ENCODE data around the gene MEGF11.
A peak's percentile ranks its signal among the peaks of the same experiment; 100 is the strongest.

MEGF11 gene

DNA sequence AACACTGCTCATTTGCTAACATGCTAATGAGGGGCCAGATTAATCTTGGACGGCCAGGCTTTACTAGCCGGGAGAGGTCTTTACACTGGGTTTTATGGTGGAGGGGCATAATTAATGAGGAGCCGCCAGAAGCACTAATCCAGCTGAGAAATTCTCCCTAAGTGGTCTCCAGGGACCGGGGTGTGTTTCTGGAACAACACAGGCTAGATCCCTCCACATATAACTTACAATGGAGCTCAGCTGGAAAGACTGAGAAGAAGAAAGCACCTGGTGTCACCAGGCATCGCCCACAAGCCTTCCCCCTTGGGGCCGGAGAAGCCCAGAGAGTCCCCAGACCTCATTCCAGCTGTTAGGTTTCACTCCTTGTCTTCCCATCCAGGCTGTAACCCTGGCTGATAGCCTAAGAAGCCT is 127.5 kb downstream of the MEGF11 start:
- Mint-ChIP-seq H3K36me3 (no peaks in the 10 kb centered on the region), H3K9me3 (no peaks in the 10 kb centered on the region), H3K27me3 (peaks cover 61% of the 10 kb centered on the region), H3K4me3 (no peak overlapping the region), H3K4me1 (no peaks in the 10 kb centered on the region), H3K27ac (no peak overlapping the region)
- ATAC-seq = no peak

- peaks cover 49% of the 10 kb centered on the region for H3K27me3 Mint-ChIP-seq
- no peak overlapping the region for H3K27ac Mint-ChIP-seq
- H3K4me3 Mint-ChIP-seq = no peak overlapping the region
- no peak for ATAC-seq
- no peaks in the 10 kb centered on the region for H3K9me3 Mint-ChIP-seq
- no peaks in the 10 kb centered on the region for H3K36me3 Mint-ChIP-seq
- H3K4me1 Mint-ChIP-seq = no peaks in the 10 kb centered on the region
Measured at GRCh38 chr15:66124651-66125050, 128.9 kb downstream of the MEGF11 start.

DNA sequence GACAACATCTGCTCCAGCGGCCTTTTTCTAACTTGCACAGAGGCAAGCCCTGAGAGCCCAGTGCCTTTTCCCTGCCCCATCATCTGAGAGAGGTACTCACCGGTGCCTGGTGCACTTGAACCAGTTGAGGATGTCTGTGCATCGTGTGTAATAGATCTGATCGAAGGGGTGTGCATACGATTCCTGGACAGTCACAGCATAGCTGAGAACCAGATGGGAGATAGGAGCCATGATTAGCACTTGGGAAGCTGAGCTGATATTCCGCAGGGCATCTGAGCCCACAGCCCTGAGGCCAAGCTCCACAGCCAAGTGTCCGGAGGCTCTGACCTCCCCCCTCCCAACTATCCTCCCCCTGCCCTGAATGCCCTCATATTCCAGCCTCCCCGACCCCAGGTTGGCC is 129.8 kb downstream of the MEGF11 start:
- Mint-ChIP-seq H3K27ac (no peak overlapping the region), H3K4me1 (no peaks in the 10 kb centered on the region), H3K27me3 (peaks cover 50% of the 10 kb centered on the region), H3K4me3 (no peak overlapping the region), H3K36me3 (no peaks in the 10 kb centered on the region), H3K9me3 (no peaks in the 10 kb centered on the region)
- ATAC-seq = no peak

- no peak overlapping the region for H3K4me3 Mint-ChIP-seq
- H3K36me3 Mint-ChIP-seq = no peaks in the 10 kb centered on the region
- no peak for ATAC-seq
- H3K9me3 Mint-ChIP-seq = no peaks in the 10 kb centered on the region
- H3K4me1 Mint-ChIP-seq = no peaks in the 10 kb centered on the region
- peaks cover 42% of the 10 kb centered on the region for H3K27me3 Mint-ChIP-seq
- no peak overlapping the region for H3K27ac Mint-ChIP-seq
Measured at GRCh38 chr15:66120422-66120821, 133.1 kb downstream of the MEGF11 start.

DNA sequence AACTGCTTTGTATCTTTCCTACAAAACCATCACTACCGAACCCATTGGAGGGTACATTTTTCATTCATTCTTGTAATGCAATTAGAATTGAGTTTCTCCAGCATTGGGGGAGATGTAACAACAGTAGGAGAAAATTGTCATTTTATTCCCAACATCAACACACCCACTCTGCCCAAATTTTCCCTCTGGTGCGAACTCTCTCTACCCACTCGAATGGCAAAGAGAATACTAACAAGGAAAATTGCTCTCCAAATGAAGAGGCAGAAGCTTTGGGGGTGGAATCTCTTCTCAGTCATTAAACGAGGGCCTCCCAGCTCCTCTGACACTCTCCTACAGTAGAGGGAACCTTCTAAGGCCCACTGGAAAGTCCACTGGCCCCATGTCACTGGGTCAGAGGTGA is 135.7 kb downstream of the MEGF11 start:
- no peaks in the 10 kb centered on the region for H3K4me1 Mint-ChIP-seq
- ATAC-seq = no peak
- H3K36me3 Mint-ChIP-seq = no peaks in the 10 kb centered on the region
- no peak overlapping the region for H3K27ac Mint-ChIP-seq
- H3K4me3 Mint-ChIP-seq = no peak overlapping the region
- no peaks in the 10 kb centered on the region for H3K9me3 Mint-ChIP-seq
- peaks cover 37% of the 10 kb centered on the region for H3K27me3 Mint-ChIP-seq

DNA sequence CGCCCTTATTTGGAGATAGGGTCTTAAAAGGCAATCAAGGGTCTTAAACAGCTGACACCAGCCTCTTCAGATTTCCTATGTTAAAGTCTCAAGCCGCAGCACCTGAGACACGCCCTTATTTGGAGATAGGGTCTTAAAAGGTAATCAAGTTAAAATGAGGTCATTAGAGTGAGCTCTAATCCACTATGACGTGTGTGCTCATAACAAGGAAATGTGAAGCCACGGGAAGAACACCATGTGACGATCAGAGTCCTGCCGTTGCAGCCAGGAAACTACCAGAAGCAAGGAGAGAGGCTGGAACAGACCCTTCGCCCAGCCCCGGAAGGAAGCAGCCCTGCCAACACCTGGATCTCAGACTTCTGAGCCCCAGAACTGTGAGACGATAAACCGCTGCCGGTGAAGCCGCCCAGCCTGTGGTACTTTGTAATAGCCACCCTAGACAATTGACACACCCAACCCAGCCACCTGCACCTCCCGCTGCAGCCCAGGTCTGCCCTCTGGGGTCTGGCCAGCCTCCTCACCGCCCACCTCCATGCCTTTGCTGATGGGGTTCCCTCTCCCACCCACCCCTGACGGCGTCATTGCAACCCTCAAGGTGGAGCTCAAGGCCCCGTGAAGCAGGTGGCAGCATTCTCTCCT is 137.9 kb downstream of the MEGF11 start:
- ATAC-seq = no peak
- Mint-ChIP-seq H3K9me3 (no peaks in the 10 kb centered on the region), H3K27ac (no peak overlapping the region), H3K27me3 (peaks cover 46% of the 10 kb centered on the region), H3K36me3 (no peaks in the 10 kb centered on the region), H3K4me1 (peaks cover 6% of the 10 kb centered on the region), H3K4me3 (no peak overlapping the region)

DNA sequence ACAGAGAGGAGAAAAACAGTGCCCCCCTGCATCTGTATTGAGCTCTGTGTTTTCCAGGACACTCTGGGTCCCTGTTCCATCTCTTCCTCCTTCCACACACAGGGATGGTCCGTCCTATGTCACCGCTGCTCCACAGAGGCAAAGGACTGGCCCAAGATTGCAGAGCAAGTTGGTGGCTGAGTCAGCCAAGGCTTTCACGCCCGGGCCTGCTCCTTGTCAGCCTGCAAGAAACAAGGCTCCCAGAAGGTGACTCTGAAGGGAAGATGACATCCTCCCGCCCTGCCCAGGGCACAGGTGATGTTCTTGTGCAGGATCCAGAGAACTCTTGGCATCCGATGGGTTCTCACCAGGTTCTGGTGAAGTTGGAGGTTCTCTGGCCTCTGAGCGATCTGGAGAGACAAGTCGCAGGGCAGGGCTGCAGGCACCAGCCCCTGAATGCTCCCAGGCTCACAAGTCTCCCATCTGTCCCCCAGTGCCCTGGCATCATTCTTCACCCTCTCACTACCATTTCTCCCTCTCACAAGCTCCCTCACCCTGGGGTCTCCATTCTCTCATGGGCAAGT is 138.6 kb downstream of the MEGF11 start:
- Mint-ChIP-seq H3K9me3 (no peaks in the 10 kb centered on the region), H3K27me3 (peaks cover 48% of the 10 kb centered on the region), H3K4me3 (no peak overlapping the region), H3K36me3 (no peaks in the 10 kb centered on the region), H3K4me1 (peaks cover 6% of the 10 kb centered on the region), H3K27ac (no peak overlapping the region)
- ATAC-seq = no peak

DNA sequence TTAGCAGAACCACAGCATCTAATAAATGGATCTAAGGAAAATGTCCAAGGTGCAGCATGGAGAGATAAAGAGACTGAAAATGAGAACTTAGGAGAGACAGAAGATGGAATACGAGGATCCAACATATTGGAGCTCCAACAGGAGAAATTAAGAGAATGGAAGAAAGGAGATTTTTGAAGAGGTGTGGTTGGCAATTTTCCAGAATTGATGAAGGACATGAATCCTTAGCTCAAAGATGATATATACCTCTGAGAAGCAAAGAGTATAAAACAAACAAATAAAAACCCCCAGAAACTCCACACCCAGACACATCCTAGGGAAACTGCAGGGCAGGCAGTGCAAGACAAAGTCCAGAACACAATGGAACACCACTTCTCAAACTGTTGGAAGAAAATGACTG is 141.2 kb downstream of the MEGF11 start:
- Mint-ChIP-seq H3K36me3 (no peaks in the 10 kb centered on the region), H3K4me1 (peaks cover 6% of the 10 kb centered on the region), H3K9me3 (no peaks in the 10 kb centered on the region), H3K27me3 (peaks cover 56% of the 10 kb centered on the region), H3K27ac (no peak overlapping the region), H3K4me3 (no peak overlapping the region)
- ATAC-seq = no peak

DNA sequence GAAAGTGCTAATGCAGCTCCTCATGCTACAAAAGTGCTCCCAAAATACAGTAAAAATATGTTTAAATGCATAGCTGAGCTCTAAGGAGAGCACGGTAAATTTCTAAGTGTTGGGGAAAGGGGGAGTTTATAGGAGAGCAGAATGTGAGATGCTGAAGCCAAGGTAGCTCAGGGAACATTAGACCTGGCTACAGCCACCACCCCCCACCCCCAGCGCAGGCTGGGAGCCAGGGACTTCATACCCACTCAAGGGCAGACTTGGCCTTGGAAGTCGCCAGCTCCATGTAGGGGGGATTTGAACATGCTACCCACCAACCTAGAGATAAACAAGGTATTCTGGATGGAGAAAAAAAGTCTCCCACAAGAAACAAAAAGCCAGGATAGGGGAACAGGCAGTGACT is 142.2 kb downstream of the MEGF11 start:
- no peaks in the 10 kb centered on the region for H3K9me3 Mint-ChIP-seq
- no peak for ATAC-seq
- H3K4me1 Mint-ChIP-seq = peaks cover 6% of the 10 kb centered on the region
- H3K27me3 Mint-ChIP-seq = peaks cover 57% of the 10 kb centered on the region
- no peaks in the 10 kb centered on the region for H3K36me3 Mint-ChIP-seq
- no peak overlapping the region for H3K4me3 Mint-ChIP-seq
- no peak overlapping the region for H3K27ac Mint-ChIP-seq

DNA sequence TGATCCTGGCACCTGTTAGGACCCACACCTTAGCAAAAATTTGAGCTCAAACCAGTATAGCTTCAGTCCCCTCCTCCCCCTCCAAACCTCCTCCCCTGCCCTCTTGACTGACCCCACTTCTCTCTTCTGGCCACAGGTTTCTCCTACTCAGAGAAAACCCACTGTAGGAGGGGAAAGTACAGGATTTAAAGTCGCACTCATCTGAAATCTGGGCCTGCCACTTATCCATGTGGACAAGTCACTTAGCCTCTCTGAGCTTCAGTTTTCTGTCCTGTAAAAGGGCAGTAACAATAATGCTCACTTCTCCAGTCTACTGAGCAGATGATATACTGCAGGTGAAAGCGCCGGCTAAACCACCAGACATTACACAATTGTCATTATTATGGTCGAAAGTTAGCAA is 142.7 kb downstream of the MEGF11 start:
- Mint-ChIP-seq H3K27me3 (peaks cover 59% of the 10 kb centered on the region), H3K27ac (no peak overlapping the region), H3K4me3 (no peak overlapping the region), H3K4me1 (peaks cover 6% of the 10 kb centered on the region), H3K36me3 (no peaks in the 10 kb centered on the region), H3K9me3 (no peaks in the 10 kb centered on the region)
- ATAC-seq = peak; percentile 39

DNA sequence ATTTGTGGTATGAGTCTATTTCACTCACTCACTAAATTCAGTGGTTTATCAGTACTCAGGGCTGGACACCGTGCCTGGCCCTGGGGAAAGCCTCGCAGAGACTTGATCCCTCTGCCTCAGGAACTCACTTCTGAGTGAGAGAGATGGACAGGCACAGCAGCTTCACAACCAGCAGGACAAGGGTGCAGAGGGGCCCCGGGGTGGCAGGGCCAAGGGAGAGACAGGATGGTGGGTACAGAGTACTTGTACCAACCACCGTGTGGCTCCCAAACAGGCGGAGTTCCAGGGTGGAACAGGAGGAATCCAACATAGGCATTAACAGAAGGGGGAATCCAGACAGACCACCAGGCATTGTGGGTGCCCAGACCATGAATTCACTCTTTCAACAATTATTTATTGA is 143.7 kb downstream of the MEGF11 start:
- ATAC-seq = no peak
- Mint-ChIP-seq H3K9me3 (no peaks in the 10 kb centered on the region), H3K4me3 (no peak overlapping the region), H3K4me1 (peaks cover 6% of the 10 kb centered on the region), H3K36me3 (no peaks in the 10 kb centered on the region), H3K27me3 (peaks cover 50% of the 10 kb centered on the region), H3K27ac (no peak overlapping the region)

GRCh38 chr15:66108483-66109265 is 144.9 kb downstream of the MEGF11 start:
- H3K9me3 Mint-ChIP-seq = no peaks in the 10 kb centered on the region
- no peak overlapping the region for H3K27ac Mint-ChIP-seq
- ATAC-seq = no peak
- no peak overlapping the region for H3K4me3 Mint-ChIP-seq
- H3K27me3 Mint-ChIP-seq = peaks cover 50% of the 10 kb centered on the region
- H3K4me1 Mint-ChIP-seq = peaks cover 6% of the 10 kb centered on the region
- H3K36me3 Mint-ChIP-seq = no peaks in the 10 kb centered on the region

DNA sequence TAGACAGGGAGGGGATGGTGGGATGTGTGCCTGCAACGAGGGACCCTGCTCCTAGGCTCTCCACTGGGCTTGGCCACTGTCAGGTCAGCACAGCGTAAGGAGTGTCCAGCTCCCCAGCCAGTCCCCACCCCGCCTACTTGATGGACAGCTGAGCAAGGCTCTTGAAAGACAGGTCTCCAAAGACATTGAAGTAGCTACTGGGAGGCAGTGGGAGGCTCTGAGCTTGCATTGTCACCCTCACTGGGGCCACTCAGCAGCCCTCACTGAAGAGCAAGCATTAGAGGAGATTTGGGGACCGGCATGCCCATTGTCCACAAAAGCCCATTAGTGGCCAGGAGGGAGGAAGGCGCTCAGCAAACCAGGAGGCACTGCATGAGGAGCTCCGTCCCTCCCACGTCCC is 146.5 kb downstream of the MEGF11 start:
- H3K9me3 Mint-ChIP-seq = no peaks in the 10 kb centered on the region
- no peak for ATAC-seq
- peaks cover 43% of the 10 kb centered on the region for H3K27me3 Mint-ChIP-seq
- H3K4me3 Mint-ChIP-seq = no peak overlapping the region
- no peaks in the 10 kb centered on the region for H3K36me3 Mint-ChIP-seq
- no peak overlapping the region for H3K27ac Mint-ChIP-seq
- peaks cover 1% of the 10 kb centered on the region for H3K4me1 Mint-ChIP-seq

DNA sequence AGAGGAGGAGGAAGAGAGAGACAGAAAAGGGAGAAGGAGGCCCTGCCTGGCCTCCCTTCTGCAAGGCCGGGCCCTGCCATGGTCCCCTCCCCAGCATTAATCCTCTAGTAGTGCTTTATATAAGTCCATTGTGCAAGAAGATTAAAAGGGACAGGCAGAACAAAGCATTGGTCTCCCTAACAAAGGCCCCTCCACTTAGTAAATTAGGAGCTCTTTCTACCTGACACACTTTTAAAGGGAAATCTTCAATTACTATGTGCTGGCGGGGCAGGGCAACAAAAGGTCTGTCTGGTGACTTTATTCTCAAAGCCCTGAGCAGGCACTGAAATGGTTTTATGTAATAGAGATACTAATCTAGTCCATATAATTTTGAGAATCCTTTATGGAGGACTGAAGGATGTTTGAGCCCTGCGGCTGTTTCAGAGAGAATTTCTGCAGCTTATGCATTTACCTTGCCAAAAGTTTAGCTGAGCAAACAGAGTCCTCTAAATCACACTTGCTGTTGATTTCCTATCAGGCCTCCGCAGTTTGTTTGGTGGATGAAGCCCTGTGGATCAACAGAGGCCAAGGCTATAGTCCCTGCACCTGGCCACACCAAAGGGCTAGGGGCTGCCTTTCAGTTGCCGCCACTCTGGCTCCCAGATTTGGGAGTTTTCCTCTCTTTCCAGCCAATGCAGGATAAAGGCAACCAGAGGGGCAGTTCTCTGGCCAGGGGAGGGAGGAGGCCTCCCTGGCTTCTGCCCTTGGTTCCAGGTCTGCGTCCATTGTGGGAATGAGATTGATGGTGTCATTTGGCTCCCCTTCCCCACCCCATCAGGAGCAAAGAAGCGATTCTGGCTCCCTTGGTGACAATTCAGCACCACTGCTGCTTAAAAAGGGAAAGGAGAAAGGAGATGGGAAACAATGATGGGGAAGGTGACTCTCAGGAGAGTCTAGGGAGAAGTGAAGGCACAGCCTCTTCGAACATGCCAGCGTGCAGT is 148.0 kb downstream of the MEGF11 start:
- Mint-ChIP-seq H3K9me3 (no peaks in the 10 kb centered on the region), H3K4me3 (no peak overlapping the region), H3K4me1 (no peaks in the 10 kb centered on the region), H3K36me3 (no peaks in the 10 kb centered on the region), H3K27me3 (peaks cover 52% of the 10 kb centered on the region), H3K27ac (no peak overlapping the region)
- ATAC-seq = no peak

DNA sequence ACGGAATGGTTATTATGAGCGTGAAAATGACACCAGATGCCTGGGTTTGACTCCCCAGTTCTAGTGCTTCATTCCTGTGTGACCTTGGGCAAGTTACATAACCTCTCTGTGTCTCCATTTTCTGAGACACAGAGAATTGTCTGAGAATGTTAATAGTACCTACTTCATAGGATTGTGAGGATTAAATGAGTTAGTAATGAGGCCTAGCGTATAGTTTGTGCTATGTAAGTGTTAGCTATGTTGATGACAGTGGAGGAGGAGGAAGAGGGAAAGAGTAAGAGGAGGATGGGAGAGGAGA is 150.3 kb downstream of the MEGF11 start:
- Mint-ChIP-seq H3K27me3 (peaks cover 48% of the 10 kb centered on the region), H3K36me3 (no peaks in the 10 kb centered on the region), H3K27ac (no peak overlapping the region), H3K4me3 (no peak overlapping the region), H3K9me3 (no peaks in the 10 kb centered on the region), H3K4me1 (no peaks in the 10 kb centered on the region)
- ATAC-seq = no peak
